ENCODE data around the gene HMOX1. TPM values are rescaled to one million over a fixed set of nuclear protein-coding genes. Genes with fewer than 3 reads are reported as not detected.

HMOX1 gene
- total RNA-seq, 4 donors from 2014 or later: 13.6 to 95.7 (median 61.8) TPM

DNA sequence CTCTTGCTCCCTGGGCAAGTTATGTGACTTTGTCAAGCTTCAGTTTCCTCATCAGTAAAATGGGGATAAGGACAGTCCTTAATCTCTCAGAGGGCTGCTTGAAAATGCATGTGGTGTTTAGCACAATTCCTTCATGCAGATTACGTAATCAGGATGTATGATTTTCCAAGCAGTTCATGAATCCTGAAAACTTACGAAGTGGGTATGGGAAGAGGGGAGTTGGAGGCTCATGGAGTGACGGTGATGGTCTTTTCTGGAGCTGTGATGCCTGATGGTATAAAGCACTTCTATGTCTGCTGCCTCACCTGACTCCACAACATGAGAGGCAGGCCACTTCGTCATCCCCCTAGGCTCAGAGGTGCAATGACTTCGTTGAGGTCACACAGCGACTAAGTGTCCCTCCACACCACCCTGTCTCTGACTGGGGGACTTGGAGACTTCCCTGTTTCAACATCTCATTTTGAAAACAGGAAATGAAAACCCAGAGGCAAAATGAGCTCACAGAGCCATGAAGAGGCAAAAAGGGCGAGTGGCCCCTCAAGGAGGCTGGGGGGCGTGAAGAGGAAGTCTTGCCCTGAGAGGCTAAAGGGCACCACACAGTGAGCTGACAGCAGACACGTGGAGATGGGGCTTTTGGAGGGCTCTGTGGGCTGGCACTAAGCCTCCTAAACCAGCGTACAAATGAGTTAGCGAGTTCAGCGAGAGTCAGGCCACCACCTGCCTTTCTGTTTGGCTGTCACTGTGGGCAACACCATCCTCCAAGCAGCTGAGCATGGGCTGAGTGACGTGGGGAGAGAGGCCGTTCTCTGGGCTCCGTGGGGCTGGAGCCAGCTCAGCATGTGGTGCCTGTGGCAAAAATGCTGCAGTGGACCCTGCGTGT, 29.1 kb downstream of the HMOX1 start:
- H3K36me3 ChIP-seq: peaks cover 97% of the 10 kb centered on the region
- DNase-seq (ENCODE audit: low spot score in 2 of 2): no peak
- H3K4me1 ChIP-seq: no peaks in the 10 kb centered on the region
- H3K4me3 ChIP-seq: no peak overlapping the region
- TF ChIP-seq POLR2AphosphoS5 (IDR thresholded peaks at IDR 0.05) (no peak), POLR2A (IDR thresholded peaks at IDR 0.05) (no peak), EP300 (IDR thresholded peaks at IDR 0.05) (no peak)
- TF ChIP-seq, protein P1, sequence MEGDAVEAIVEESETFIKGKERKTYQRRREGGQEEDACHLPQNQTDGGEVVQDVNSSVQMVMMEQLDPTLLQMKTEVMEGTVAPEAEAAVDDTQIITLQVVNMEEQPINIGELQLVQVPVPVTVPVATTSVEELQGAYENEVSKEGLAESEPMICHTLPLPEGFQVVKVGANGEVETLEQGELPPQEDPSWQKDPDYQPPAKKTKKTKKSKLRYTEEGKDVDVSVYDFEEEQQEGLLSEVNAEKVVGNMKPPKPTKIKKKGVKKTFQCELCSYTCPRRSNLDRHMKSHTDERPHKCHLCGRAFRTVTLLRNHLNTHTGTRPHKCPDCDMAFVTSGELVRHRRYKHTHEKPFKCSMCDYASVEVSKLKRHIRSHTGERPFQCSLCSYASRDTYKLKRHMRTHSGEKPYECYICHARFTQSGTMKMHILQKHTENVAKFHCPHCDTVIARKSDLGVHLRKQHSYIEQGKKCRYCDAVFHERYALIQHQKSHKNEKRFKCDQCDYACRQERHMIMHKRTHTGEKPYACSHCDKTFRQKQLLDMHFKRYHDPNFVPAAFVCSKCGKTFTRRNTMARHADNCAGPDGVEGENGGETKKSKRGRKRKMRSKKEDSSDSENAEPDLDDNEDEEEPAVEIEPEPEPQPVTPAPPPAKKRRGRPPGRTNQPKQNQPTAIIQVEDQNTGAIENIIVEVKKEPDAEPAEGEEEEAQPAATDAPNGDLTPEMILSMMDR (IDR thresholded peaks at IDR 0.05): no peak
- H3K9me3 ChIP-seq: no peaks in the 10 kb centered on the region
- no peak overlapping the region for H3K27ac ChIP-seq
- WGBS: 81% methylated on average over 15 of the region's 16 CpGs
- no peaks in the 10 kb centered on the region for H3K27me3 ChIP-seq

DNA sequence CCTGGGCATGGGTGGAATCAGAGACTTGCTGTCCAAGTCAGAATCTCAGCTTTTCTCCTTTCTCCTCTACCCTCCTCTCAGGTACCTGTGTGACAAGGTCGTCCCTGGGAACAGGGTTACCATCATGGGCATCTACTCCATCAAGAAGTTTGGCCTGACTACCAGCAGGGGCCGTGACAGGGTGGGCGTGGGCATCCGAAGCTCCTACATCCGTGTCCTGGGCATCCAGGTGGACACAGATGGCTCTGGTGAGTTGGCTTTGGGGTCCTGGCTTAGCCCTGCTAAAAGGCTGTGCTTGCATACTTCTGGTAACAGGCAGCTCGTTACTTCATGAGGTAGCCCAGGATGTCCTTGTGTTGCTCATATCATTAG, 29.8 kb downstream of the HMOX1 start:
- Histone ChIP-seq H3K9me3 (no peaks in the 10 kb centered on the region), H3K27me3 (no peaks in the 10 kb centered on the region), H3K36me3 (peaks cover 98% of the 10 kb centered on the region), H3K4me3 (no peak overlapping the region), H3K4me1 (no peaks in the 10 kb centered on the region), H3K27ac (no peak overlapping the region)
- 87% methylated on average over 4 of the region's 6 CpGs for WGBS
- DNase-seq (ENCODE audit: low spot score in 2 of 2): no peak
- TF ChIP-seq EP300 (IDR thresholded peaks at IDR 0.05): no peak
- no peak for TF ChIP-seq POLR2AphosphoS5 (IDR thresholded peaks at IDR 0.05)
- TF ChIP-seq, protein P1 (IDR thresholded peaks at IDR 0.05): no peak
- TF ChIP-seq POLR2A (IDR thresholded peaks at IDR 0.05): no peak

DNA sequence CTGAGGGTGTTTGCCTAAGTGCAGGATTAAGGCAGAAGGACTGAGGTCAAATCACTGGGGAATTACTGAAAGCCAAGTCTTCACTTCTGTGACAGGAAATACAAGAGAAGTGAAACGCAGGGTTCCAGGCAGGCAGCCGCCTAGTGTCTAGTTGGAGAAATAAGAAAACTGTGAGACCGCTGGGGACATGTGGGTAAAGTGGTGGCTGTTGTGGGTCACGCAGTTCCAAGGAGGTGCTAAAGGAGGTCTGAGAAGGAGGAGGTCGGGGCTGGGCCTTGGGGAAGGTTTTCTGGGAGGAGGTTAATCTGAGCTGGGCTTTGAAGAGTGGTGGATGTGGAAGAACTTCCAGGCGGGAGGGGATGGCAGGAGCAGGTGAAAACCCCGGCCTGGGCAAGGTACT, 30.2 kb downstream of the HMOX1 start:
- TF ChIP-seq, protein P1 (IDR thresholded peaks at IDR 0.05): no peak
- TF ChIP-seq EP300 (IDR thresholded peaks at IDR 0.05) (no peak), POLR2A (IDR thresholded peaks at IDR 0.05) (no peak), POLR2AphosphoS5 (IDR thresholded peaks at IDR 0.05) (no peak)
- no peaks in the 10 kb centered on the region for H3K27me3 ChIP-seq
- H3K9me3 ChIP-seq: no peaks in the 10 kb centered on the region
- no peak for DNase-seq (ENCODE audit: low spot score in 2 of 2)
- peaks cover 100% of the 10 kb centered on the region for H3K36me3 ChIP-seq
- no peak overlapping the region for H3K4me3 ChIP-seq
- 82% methylated on average over 7 of the region's 7 CpGs for WGBS
- H3K4me1 ChIP-seq: no peaks in the 10 kb centered on the region
- no peak overlapping the region for H3K27ac ChIP-seq

DNA sequence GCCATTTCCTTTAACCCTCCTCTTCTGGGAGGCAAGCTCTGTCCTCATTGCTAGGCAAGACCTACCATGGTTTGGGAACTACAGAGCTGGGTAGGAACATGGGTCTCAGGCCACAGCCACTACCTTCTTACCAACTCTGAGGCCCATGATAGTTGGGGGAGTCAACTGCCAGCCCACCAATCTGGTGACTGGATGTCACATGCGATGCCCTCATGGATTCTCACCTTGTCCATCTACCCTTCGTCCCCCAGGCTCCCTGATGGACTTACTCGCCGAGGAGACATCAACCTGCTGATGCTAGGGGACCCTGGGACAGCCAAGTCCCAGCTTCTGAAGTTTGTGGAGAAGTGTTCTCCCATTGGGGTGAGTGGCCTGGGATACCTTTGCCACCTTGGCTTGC, 32.7 kb downstream of the HMOX1 start:
- H3K36me3 ChIP-seq: peaks cover 98% of the 10 kb centered on the region
- DNase-seq (ENCODE audit: low spot score in 2 of 2): no peak
- no peak overlapping the region for H3K27ac ChIP-seq
- H3K4me1 ChIP-seq: no peaks in the 10 kb centered on the region
- no peaks in the 10 kb centered on the region for H3K27me3 ChIP-seq
- H3K4me3 ChIP-seq: no peak overlapping the region
- TF ChIP-seq EP300 (IDR thresholded peaks at IDR 0.05) (no peak), POLR2AphosphoS5 (IDR thresholded peaks at IDR 0.05) (no peak), POLR2A (IDR thresholded peaks at IDR 0.05) (no peak)
- TF ChIP-seq, protein P1 (IDR thresholded peaks at IDR 0.05): no peak
- WGBS: no CpG with 5 or more reads among the region's 4 CpGs
- H3K9me3 ChIP-seq: no peaks in the 10 kb centered on the region

DNA sequence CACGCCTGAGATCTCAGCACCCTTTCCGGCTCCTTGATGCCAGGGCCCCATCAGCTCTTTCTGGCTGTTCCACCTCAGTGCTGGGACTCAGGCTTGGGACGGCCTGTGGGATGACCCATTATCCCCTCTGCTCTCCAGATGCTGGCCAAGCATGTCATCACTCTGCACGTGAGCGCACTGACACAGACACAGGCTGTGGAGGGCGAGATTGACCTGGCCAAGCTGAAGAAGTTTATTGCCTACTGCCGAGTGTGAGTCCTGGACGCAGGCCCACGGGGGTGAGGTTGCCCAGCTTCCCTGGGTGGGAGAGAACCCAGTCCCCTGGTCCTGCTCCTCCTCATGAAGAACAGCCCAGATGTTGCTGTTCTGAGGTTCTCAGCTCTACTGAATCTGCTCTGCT, 36.7 kb downstream of the HMOX1 start:
- peaks cover 98% of the 10 kb centered on the region for H3K36me3 ChIP-seq

More for the DNA sequence above, 36.7 kb downstream of the HMOX1 start:
- TF ChIP-seq EP300 (IDR thresholded peaks at IDR 0.05) (no peak), POLR2A (IDR thresholded peaks at IDR 0.05) (no peak), POLR2AphosphoS5 (IDR thresholded peaks at IDR 0.05) (no peak)
- TF ChIP-seq, protein P1 (IDR thresholded peaks at IDR 0.05): no peak
- no peak for DNase-seq (ENCODE audit: low spot score in 2 of 2)
- Histone ChIP-seq H3K27me3 (no peaks in the 10 kb centered on the region), H3K4me3 (no peak overlapping the region), H3K4me1 (no peaks in the 10 kb centered on the region), H3K9me3 (no peaks in the 10 kb centered on the region), H3K27ac (no peak overlapping the region)
- WGBS: 96% methylated on average over 9 of the region's 9 CpGs

All from suprapubic skin (tissue), 4 donors.